Activated CD8-positive, alpha-beta memory T cell treated with anti-CD3 and anti-CD28 coated beads, Interleukin-2, amount 50 U/mL, for 24 hours (primary cell): Measurements from ENCODE around the gene LAYN.

ENCODE experiments used
- DNase-seq: peaks from one replicate; pipeline ENCODE4 v3.0.0-alpha.2; 2020; ENCODE audit errors: extremely low read depth

The LAYN gene

GRCh38 chr11:111540114-111540936 is at the start of gene LAYN:
Gene LAYN (plus strand): TSS chr11:111540720. CDS start chr11:111540844, 124 bp downstream.
- no peak for DNase-seq

GRCh38 chr11:111494040-111494439 is 46.5 kb upstream of the LAYN start:
- DNase-seq: no peak

- DNase-seq: no peak
Measured at GRCh38 chr11:111499483-111499882, 41.0 kb upstream of the LAYN start.

GRCh38 chr11:111500481-111500880 is 40.0 kb upstream of the LAYN start:
- no peak for DNase-seq

GRCh38 chr11:111502611-111503010 is 37.9 kb upstream of the LAYN start:
- DNase-seq: no peak

- no peak for DNase-seq
Measured at GRCh38 chr11:111510311-111510710, 30.2 kb upstream of the LAYN start.

- no peak for DNase-seq
Measured at GRCh38 chr11:111512296-111513239, 28.0 kb upstream of the LAYN start, which contains the start of gene BTG4. Gene BTG4 (minus strand): TSS chr11:111512386. CDS start chr11:111498776, 13,610 bp downstream.

- DNase-seq: no peak
Measured at GRCh38 chr11:111513240-111513605, 27.3 kb upstream of the LAYN start.

- DNase-seq: no peak
Measured at GRCh38 chr11:111514216-111515031, 26.1 kb upstream of the LAYN start, which contains the start of gene HOATZ. Gene HOATZ (plus strand): TSS chr11:111514778. CDS start chr11:111514785, 7 bp downstream.

GRCh38 chr11:111515591-111515990 is 24.9 kb upstream of the LAYN start:
- DNase-seq: no peak

GRCh38 chr11:111518668-111519067 is 21.9 kb upstream of the LAYN start:
- no peak for DNase-seq

GRCh38 chr11:111520560-111520959 is 20.0 kb upstream of the LAYN start:
- no peak for DNase-seq

- DNase-seq: no peak
Measured at GRCh38 chr11:111521135-111521534, 19.4 kb upstream of the LAYN start.

GRCh38 chr11:111522426-111522825 is 18.1 kb upstream of the LAYN start:
- DNase-seq: no peak

- DNase-seq: no peak
Measured at GRCh38 chr11:111523343-111523742, 17.2 kb upstream of the LAYN start.

GRCh38 chr11:111524056-111524455 is 16.5 kb upstream of the LAYN start:
- DNase-seq: no peak

GRCh38 chr11:111525456-111525855 is 15.1 kb upstream of the LAYN start:
- DNase-seq: no peak

GRCh38 chr11:111526501-111526900 is 14.0 kb upstream of the LAYN start:
- no peak for DNase-seq

GRCh38 chr11:111527279-111527678 is 13.2 kb upstream of the LAYN start:
- DNase-seq: no peak

- DNase-seq: no peak
Measured at GRCh38 chr11:111528557-111528956, 12.0 kb upstream of the LAYN start.

- no peak for DNase-seq
Measured at GRCh38 chr11:111530091-111530490, 10.4 kb upstream of the LAYN start.

- DNase-seq: no peak
Measured at GRCh38 chr11:111531136-111531535, 9.4 kb upstream of the LAYN start.
